Nucleus accumbens (tissue), 56 donors: ENCODE results near the gene MAP1LC3B2.
"Not testable (repeated sequence)": the region's sequence is repeated elsewhere in the genome, so short reads cannot be mapped to it uniquely, and the experiment has no call there.

ENCODE experiments used
- DNase-seq, 56 donors: peaks; one replicate each; lab custom pipeline; 2025; lab: John Stamatoyannopoulos, UW

The MAP1LC3B2 gene

GRCh38 chr12:116556964-116557698, 2.0 kb upstream of the MAP1LC3B2 start:
- DNase-seq, result no peak

GRCh38 chr12:116558280-116559161, 660 bp upstream of the MAP1LC3B2 start:
- DNase-seq, result no peak

GRCh38 chr12:116561181-116561821, 2.1 kb downstream of the MAP1LC3B2 start:
- DNase-seq, result no peak

- DNase-seq, result no peak
Observed at GRCh38 chr12:116562090-116562489, 2.9 kb downstream of the MAP1LC3B2 start.

GRCh38 chr12:116563262-116563661, 4.1 kb downstream of the MAP1LC3B2 start:
- DNase-seq, result no peak

- DNase-seq, result no peak
Observed at GRCh38 chr12:116564080-116564479, 4.9 kb downstream of the MAP1LC3B2 start.

GRCh38 chr12:116565221-116565620, 6.0 kb downstream of the MAP1LC3B2 start:
- DNase-seq, result not testable (repeated sequence)

GRCh38 chr12:116565963-116566362, 6.8 kb downstream of the MAP1LC3B2 start:
- DNase-seq, result no peak

GRCh38 chr12:116568203-116568602, 9.0 kb downstream of the MAP1LC3B2 start:
- no peak for DNase-seq

GRCh38 chr12:116571089-116571488, 11.9 kb downstream of the MAP1LC3B2 start:
- DNase-seq, result no peak

GRCh38 chr12:116573776-116574175, 14.6 kb downstream of the MAP1LC3B2 start:
- DNase-seq, result no peak

- DNase-seq, result not testable (repeated sequence)
Observed at GRCh38 chr12:116575754-116576153, 16.6 kb downstream of the MAP1LC3B2 start.

- no peak for DNase-seq
Observed at GRCh38 chr12:116577154-116577561, 18.0 kb downstream of the MAP1LC3B2 start.

GRCh38 chr12:116578051-116578450, 18.9 kb downstream of the MAP1LC3B2 start:
- no peak for DNase-seq

- DNase-seq, result no peak
Observed at GRCh38 chr12:116582610-116583009, 23.4 kb downstream of the MAP1LC3B2 start.

- DNase-seq, result no peak
Observed at GRCh38 chr12:116583129-116583694, 24.0 kb downstream of the MAP1LC3B2 start.

- DNase-seq, result no peak
Observed at GRCh38 chr12:116587270-116587669, 28.1 kb downstream of the MAP1LC3B2 start.

- no peak for DNase-seq
Observed at GRCh38 chr12:116588390-116589028, 29.3 kb downstream of the MAP1LC3B2 start.

GRCh38 chr12:116589581-116589980, 30.4 kb downstream of the MAP1LC3B2 start:
- no peak for DNase-seq

- DNase-seq, result no peak
Observed at GRCh38 chr12:116590561-116590960, 31.4 kb downstream of the MAP1LC3B2 start.
